Fibroblast of skin of scalp (primary cell): ENCODE data around the gene GDPD3.

Experiments used
- DNase-seq: peaks from one replicate; pipeline ENCODE4 v3.0.0-alpha.2; 2013

GDPD3 gene

GRCh38 chr16:30095166-30096078 lies 17.9 kb downstream of the GDPD3 start:
- no peak for DNase-seq

GRCh38 chr16:30094541-30095165 lies 18.7 kb downstream of the GDPD3 start:
- DNase-seq, result no peak

- DNase-seq, result peak; percentile 59
Observed at GRCh38 chr16:30092373-30093010, 20.8 kb downstream of the GDPD3 start.

GRCh38 chr16:30091474-30092372 lies 21.6 kb downstream of the GDPD3 start, which contains the start of gene TBX6:
Gene TBX6, minus strand, starts transcription at chr16:30091924. Its CDS starts 731 bp downstream, at chr16:30091193.
- peak; percentile 91 for DNase-seq

- no peak for DNase-seq
Observed at GRCh38 chr16:30090610-30091331, 22.6 kb downstream of the GDPD3 start.

GRCh38 chr16:30088832-30089624 lies 24.3 kb downstream of the GDPD3 start:
- no peak for DNase-seq

- no peak for DNase-seq
Observed at GRCh38 chr16:30088237-30088831, 25.0 kb downstream of the GDPD3 start.

GRCh38 chr16:30087181-30087898 lies 26.0 kb downstream of the GDPD3 start:
- no peak for DNase-seq

GRCh38 chr16:30086291-30087140 lies 26.8 kb downstream of the GDPD3 start:
- no peak for DNase-seq

- no peak for DNase-seq
Observed at GRCh38 chr16:30085820-30086219, 27.5 kb downstream of the GDPD3 start.

GRCh38 chr16:30085247-30085646 lies 28.1 kb downstream of the GDPD3 start:
- DNase-seq, result no peak

GRCh38 chr16:30084816-30085159 lies 28.5 kb downstream of the GDPD3 start:
- no peak for DNase-seq

GRCh38 chr16:30084096-30084815 lies 29.1 kb downstream of the GDPD3 start:
- no peak for DNase-seq

- DNase-seq, result no peak
Observed at GRCh38 chr16:30083216-30084055, 29.9 kb downstream of the GDPD3 start.

- no peak for DNase-seq
Observed at GRCh38 chr16:30082545-30083090, 30.7 kb downstream of the GDPD3 start.

- no peak for DNase-seq
Observed at GRCh38 chr16:30079480-30079879, 33.9 kb downstream of the GDPD3 start.

GRCh38 chr16:30078744-30079143 lies 34.6 kb downstream of the GDPD3 start:
- DNase-seq, result no peak
